Stimulated activated naive CD4-positive, alpha-beta T cell (primary cell): ENCODE data around the gene ENDOD1.

ENCODE experiments used
- DNase-seq, 6 experiments: peaks; one replicate each; lab custom pipeline; 2025; lab: John Stamatoyannopoulos, UW

Gene ENDOD1

GRCh38 chr11:95143106-95143681 lies 53.5 kb downstream of the ENDOD1 start:
- DNase-seq: no peak

- DNase-seq: no peak
These were observed 54.9 kb downstream of the ENDOD1 start for GRCh38 chr11:95144313-95145235.

GRCh38 chr11:95145430-95146060 lies 55.9 kb downstream of the ENDOD1 start:
- no peak for DNase-seq

GRCh38 chr11:95147364-95147905 lies 57.8 kb downstream of the ENDOD1 start:
- DNase-seq: no peak

GRCh38 chr11:95148406-95148805 lies 58.8 kb downstream of the ENDOD1 start:
- DNase-seq: no peak

- DNase-seq: no peak
These were observed 59.3 kb downstream of the ENDOD1 start for GRCh38 chr11:95148938-95149337.

GRCh38 chr11:95149651-95150364 lies 60.2 kb downstream of the ENDOD1 start:
- no peak for DNase-seq

- peak; percentile 79 to 92 (median 87) for DNase-seq
These were observed 61.5 kb downstream of the ENDOD1 start for GRCh38 chr11:95150956-95151684.

GRCh38 chr11:95152876-95153856 lies 63.5 kb downstream of the ENDOD1 start:
- peak in 2 of 6 experiments; percentile 44 to 60 for DNase-seq

- peak in 1 of 6 experiments; percentile 33 for DNase-seq
These were observed 64.2 kb downstream of the ENDOD1 start for GRCh38 chr11:95153857-95154246.

- peak; percentile 22 to 68 (median 52) for DNase-seq
These were observed 64.9 kb downstream of the ENDOD1 start for GRCh38 chr11:95154514-95154913.

GRCh38 chr11:95155385-95155784 lies 65.7 kb downstream of the ENDOD1 start:
- DNase-seq: no peak

- DNase-seq: no peak
These were observed 66.6 kb downstream of the ENDOD1 start for GRCh38 chr11:95156133-95156721.

- no peak for DNase-seq
These were observed 67.4 kb downstream of the ENDOD1 start for GRCh38 chr11:95156916-95157541.

GRCh38 chr11:95157824-95158223 lies 68.2 kb downstream of the ENDOD1 start:
- no peak for DNase-seq

GRCh38 chr11:95161248-95161647 lies 71.6 kb downstream of the ENDOD1 start:
- DNase-seq: no peak

- DNase-seq: no peak
These were observed 73.5 kb downstream of the ENDOD1 start for GRCh38 chr11:95163106-95163505.

- DNase-seq: no peak
These were observed 76.0 kb downstream of the ENDOD1 start for GRCh38 chr11:95165638-95166037.

GRCh38 chr11:95166781-95167180 lies 77.1 kb downstream of the ENDOD1 start:
- no peak for DNase-seq
